ENCODE measurements around the gene FTH1.

Gene FTH1

DNA sequence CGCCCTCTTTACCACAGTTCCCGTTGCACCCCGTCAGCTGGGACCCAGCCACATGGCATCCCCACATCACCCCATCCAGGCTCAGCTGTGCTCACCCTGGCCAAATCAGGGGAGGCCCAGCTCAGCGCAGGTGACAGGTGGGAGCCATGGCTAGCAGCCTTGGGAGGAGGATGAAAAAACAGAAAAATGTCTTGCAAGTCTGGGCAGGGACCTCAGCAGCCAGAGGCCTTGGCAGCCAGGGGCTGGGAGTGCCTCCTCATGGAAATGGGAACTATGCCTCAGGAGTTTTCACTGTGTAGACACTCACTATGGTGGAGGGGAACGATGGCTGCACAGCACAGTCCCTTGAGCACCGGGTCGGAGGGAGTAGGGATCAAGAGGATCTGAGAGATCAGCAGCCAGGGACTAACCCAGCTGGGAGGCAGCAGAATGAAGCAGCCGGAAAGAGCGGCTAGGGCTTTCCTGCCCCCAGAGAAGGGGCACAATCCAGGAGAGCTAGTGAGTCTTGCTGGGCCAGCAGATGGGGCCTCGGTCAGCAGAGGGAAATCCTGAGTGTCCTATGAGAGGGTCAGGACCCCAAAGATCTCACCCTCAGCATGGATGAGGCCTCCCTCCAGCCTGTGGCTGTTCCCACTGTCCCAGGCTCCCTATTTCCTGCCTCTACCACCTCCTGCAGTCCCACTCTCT lies 6.2 kb upstream of the FTH1 start:
- no peak for DNase-seq (ENCODE audit: low read depth)
- TF ChIP-seq CTCF (IDR thresholded peaks at IDR 0.05; ENCODE audit: insufficient read depth, low read depth, low read length, missing control alignments): no peak
- no peak overlapping the region for H3K4me3 ChIP-seq (ENCODE audit: low read depth, low read length)

GRCh38 chr11:61972672-61973475 lies 5.4 kb upstream of the FTH1 start:
- DNase-seq (ENCODE audit: low read depth): peak; percentile 66
- peak overlapping the region; percentile 41 for H3K4me3 ChIP-seq (ENCODE audit: low read depth, low read length)

DNA sequence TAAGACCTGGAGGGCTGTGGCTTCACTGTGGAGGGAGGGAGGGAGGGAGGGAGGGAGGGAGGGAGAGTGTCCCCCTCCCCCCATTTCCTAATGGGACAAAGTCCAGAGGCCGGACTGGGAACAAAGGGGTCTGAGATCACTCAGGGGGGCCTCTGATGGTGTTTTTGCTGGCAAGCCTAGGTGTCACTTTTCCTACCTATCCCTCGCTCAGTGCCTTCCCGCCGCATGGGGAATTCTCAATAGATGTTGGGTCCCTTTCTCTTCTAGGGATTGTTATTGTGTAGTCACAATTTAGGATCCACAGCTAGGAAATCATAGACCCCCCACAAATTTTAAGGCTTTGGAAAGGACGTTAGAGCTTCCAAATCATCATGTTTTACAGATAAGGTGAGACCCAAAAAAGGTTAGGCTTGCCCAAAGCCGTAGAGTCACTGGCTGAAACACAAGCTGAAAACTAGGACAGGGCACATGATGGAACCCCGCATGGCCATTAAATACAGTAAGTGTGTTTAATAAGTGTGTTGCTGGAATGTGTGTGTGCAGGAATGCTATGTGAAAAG lies 4.8 kb upstream of the FTH1 start:
- peak overlapping the region; percentile 41 for H3K4me3 ChIP-seq (ENCODE audit: low read depth, low read length)
- no peak for DNase-seq (ENCODE audit: low read depth)
- TF ChIP-seq CTCF (IDR thresholded peaks at IDR 0.05; ENCODE audit: insufficient read depth, low read depth, low read length, missing control alignments): no peak

More at GRCh38 chr11:61972672-61973475, 5.4 kb upstream of the FTH1 start:
- TF ChIP-seq CTCF (IDR thresholded peaks at IDR 0.05; ENCODE audit: insufficient read depth, low read depth, low read length, missing control alignments): no peak

DNA sequence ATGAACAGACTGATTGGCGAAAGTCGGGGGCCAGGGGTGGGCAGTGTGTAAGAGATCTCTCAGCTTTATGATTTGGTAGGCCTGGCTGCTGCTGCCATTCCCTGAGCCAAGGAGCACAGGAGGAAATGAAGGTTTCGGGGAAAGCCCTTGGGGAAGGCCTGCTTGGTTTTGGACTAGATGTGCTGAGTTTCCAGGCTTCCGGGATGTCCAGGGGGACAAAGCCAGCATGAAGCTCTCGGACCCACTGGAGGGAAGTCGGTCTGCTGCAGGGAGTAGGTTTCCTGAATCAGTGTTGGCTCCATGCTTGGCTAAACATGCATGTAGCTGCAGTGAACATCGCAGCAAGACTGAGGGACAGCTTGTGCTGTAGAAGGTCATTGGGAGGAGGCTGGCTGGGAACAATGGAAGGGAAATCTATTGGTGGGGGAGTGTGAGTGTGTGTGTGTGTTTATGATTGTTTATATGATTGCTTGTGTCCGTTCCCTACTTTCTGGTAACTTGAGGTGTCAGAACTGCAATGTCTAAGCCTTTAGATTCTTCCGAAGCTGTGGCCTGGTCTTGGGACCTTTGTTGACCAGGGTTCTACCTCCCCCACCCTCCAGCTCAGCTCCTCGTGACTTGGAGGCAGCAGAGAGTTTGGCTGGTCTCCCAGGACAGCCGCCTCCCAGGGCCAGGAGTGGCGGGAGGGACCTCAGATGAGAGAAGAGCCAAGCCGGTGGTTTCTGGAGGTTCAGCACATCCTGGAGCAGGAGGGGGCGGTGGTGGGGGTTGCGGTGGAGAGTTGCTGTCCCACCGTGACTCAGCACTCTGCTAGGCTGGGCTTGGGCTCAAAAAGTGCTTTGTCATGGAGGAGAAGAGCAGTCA lies 4.0 kb upstream of the FTH1 start:
- peak overlapping the region; percentile 29 for H3K4me3 ChIP-seq (ENCODE audit: low read depth, low read length)
- peak; percentile 93 for DNase-seq (ENCODE audit: low read depth)
- no peak for TF ChIP-seq CTCF (IDR thresholded peaks at IDR 0.05; ENCODE audit: insufficient read depth, low read depth, low read length, missing control alignments)

GRCh38 chr11:61969838-61970662 lies 2.6 kb upstream of the FTH1 start:
- no peak overlapping the region for H3K4me3 ChIP-seq (ENCODE audit: low read depth, low read length)
- DNase-seq (ENCODE audit: low read depth): no peak
- no peak for TF ChIP-seq CTCF (IDR thresholded peaks at IDR 0.05; ENCODE audit: insufficient read depth, low read depth, low read length, missing control alignments)

GRCh38 chr11:61969391-61969758 lies 1.9 kb upstream of the FTH1 start:
- no peak for DNase-seq (ENCODE audit: low read depth)
- no peak overlapping the region for H3K4me3 ChIP-seq (ENCODE audit: low read depth, low read length)
- no peak for TF ChIP-seq CTCF (IDR thresholded peaks at IDR 0.05; ENCODE audit: insufficient read depth, low read depth, low read length, missing control alignments)

Data from GM12865 (cell line).